ENCODE results near the gene KRTAP4-7.
"Not testable (repeated sequence)": the region's sequence is repeated elsewhere in the genome, so short reads cannot be mapped to it uniquely, and the experiment has no call there.

Gene KRTAP4-7

GRCh38 chr17:41084100-41084856 lies at the start of gene KRTAP4-7:
TSS of gene KRTAP4-7 (plus strand) at chr17:41084150. CDS start at chr17:41084207, 57 bp downstream.
- DNase-seq (ENCODE audit: low read depth in 2 of 2): not testable (repeated sequence)

- not testable (repeated sequence) for DNase-seq (ENCODE audit: low read depth in 2 of 2)
These were observed 49.5 kb upstream of the KRTAP4-7 start, which contains the start of gene KRTAP1-3 for GRCh38 chr17:41034346-41034935. TSS of gene KRTAP1-3 (minus strand) at chr17:41034874. CDS start at chr17:41034821, 53 bp downstream.

- no peak for DNase-seq (ENCODE audit: low read depth in 2 of 2)
These were observed 46.0 kb upstream of the KRTAP4-7 start for GRCh38 chr17:41037853-41038350.

- DNase-seq (ENCODE audit: low read depth in 2 of 2): not testable (repeated sequence)
These were observed 43.0 kb upstream of the KRTAP4-7 start, which contains the start of gene KRTAP1-1 for GRCh38 chr17:41040783-41041571. TSS of gene KRTAP1-1 (minus strand) at chr17:41041450. CDS start at chr17:41041397, 53 bp downstream.

- DNase-seq (ENCODE audit: low read depth in 2 of 2): no peak
These were observed 41.0 kb upstream of the KRTAP4-7 start for GRCh38 chr17:41042953-41043352.

- not testable (repeated sequence) for DNase-seq (ENCODE audit: low read depth in 2 of 2)
These were observed 37.0 kb upstream of the KRTAP4-7 start, which contains the start of gene KRTAP2-1 for GRCh38 chr17:41046735-41047465. TSS of gene KRTAP2-1 (minus strand) at chr17:41047316. CDS start at chr17:41047267, 49 bp downstream.

DNA sequence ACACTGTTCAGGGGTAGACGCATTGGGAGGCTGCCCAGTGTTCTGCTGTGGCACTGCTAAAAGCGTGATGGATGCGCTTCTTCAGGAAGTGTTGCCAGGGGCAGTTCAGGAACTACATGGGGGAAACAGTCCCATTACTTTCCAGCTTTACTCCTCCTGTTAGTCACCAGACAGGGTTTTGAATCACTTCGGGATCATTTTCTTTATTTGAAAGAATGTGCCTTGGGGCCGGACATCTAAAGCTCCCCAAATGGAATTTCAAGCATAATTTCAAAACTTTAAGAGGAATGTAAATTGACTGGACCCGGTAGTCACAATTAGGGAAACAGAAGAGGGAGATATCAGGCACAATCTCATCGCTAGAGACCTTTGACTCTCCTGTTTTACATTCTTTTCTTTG lies 35.5 kb upstream of the KRTAP4-7 start:
- DNase-seq (ENCODE audit: low read depth in 2 of 2): no peak

DNA sequence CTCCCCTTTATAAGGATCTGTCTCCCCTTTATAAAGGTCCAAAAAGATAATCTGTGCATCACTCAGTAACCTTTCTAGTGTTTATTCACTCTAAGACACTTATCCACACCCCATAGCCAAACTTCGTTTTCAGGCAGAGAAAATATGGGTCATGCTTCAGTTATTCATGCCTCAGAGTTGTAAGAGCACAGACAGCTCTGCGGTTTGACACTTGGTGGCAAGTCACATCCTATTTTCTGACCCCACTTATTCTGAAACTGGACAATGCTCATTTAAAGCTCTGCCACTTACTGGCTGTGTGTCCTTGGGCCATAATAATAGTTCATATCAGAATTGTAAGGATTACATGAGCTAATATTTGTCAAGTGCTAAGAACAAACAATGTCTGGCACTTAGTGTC lies 34.8 kb upstream of the KRTAP4-7 start:
- no peak for DNase-seq (ENCODE audit: low read depth in 2 of 2)

DNA sequence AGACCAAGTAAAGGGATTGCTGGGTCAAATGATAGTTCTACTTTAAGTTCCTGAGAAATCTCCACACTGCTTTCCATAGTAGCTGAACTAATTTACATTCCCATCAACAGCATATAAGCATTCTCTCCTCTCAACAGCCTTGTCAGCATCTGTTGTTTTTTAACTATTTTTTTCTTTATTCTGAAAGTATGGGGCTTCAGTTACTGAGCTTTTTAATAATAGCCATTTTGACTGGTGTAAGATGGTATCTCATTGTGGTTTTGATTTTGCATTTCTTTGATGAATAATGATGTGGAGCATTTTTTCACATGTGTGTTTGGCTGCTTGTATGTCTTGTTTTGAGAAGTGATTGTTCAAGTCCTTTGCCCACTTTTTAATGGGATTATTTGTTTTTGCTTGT lies 31.4 kb upstream of the KRTAP4-7 start:
- no peak for DNase-seq (ENCODE audit: low read depth in 2 of 2)

DNA sequence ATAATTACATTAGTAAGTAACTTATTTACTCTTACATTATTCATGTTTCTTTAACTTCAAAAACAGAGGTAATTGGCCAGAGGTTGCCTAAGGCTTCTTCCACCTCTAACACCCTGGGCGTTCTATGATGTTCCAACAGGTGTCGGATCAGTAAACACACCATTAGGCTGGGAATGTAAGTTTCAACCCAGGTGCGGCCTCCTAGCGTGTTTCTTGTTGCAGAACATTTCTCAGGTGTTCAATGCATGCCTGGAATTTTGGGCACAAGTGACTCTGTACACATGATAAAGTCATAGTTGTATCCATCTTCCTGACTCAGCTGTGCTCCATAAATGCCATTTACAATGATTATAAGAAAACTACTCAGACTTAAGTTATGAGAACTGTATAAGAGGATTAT lies 29.9 kb upstream of the KRTAP4-7 start:
- DNase-seq (ENCODE audit: low read depth in 2 of 2): no peak

- not testable (repeated sequence) for DNase-seq (ENCODE audit: low read depth in 2 of 2)
These were observed 29.4 kb upstream of the KRTAP4-7 start for GRCh38 chr17:41054556-41054955.

DNA sequence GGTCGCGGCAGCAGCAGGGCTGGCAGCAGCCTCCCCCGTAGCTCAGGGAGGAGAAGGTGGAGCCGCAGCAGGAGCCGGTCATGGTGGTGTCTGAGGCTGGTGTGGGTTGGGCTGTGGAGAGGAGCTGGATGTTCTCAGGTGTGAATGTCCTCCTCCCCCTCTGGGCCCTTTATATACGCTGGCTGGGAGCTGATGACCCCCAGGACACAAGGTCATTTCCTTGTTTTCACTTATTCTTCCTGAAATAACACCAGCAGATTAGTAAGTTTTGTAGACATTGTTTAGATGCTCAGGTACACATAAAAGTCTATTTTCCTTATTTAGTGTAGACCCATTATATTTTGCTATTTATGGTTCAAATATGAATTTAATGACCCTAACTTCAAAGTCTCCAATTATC lies 28.8 kb upstream of the KRTAP4-7 start, which contains the start of gene KRTAP2-2:
TSS of gene KRTAP2-2 (minus strand) at position 101 of the 400 bp plus-strand sequence. CDS start at position 82, 19 bp downstream.
- not testable (repeated sequence) for DNase-seq (ENCODE audit: low read depth in 2 of 2)

DNA sequence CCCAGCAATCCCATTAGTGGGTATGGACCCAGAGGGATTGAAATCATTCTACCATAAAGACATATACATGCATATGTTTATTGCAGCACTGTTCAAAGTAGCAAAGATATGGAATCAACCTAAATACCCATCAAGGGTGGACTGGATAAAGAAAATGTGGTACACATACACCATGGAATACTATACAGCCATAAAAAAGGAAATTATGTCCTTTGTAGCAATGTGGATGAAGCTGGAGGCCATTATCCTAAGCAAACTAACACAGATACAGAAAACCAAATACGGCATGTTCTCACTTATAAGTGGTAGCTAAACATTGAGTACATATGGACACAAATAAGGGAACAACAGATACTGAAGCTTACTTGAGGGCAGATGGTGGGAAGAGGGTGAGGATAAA lies 26.4 kb upstream of the KRTAP4-7 start:
- DNase-seq (ENCODE audit: low read depth in 2 of 2): no peak

DNA sequence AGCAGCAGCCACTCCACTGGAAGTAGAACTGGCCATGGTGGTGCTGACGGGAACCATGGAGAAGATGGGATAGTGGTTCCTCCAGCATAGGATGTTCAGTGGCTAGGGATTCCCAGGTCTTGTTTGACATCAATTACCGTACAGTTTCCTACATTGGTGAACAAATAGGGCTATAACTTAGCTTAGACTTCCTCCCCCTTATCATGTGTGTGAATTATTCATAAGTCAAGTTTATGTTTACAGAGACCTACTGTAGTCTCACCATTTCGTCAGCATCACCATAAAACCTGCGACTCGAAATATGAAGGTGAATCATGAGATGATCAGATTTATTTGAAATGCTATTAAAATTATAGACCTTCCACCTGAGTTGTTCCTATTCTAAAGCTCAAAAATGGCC lies 25.2 kb upstream of the KRTAP4-7 start:
- no peak for DNase-seq (ENCODE audit: low read depth in 2 of 2)

- DNase-seq (ENCODE audit: low read depth in 2 of 2): not testable (repeated sequence)
These were observed 24.5 kb upstream of the KRTAP4-7 start for GRCh38 chr17:41059276-41060051.

- DNase-seq (ENCODE audit: low read depth in 2 of 2): no peak
These were observed 23.8 kb upstream of the KRTAP4-7 start, which contains the start of gene KRTAP2-3 for GRCh38 chr17:41060052-41060604. TSS of gene KRTAP2-3 (minus strand) at chr17:41060114. CDS start at chr17:41060050, 64 bp downstream.

- DNase-seq (ENCODE audit: low read depth in 2 of 2): no peak
These were observed 22.0 kb upstream of the KRTAP4-7 start for GRCh38 chr17:41061964-41062363.

DNA sequence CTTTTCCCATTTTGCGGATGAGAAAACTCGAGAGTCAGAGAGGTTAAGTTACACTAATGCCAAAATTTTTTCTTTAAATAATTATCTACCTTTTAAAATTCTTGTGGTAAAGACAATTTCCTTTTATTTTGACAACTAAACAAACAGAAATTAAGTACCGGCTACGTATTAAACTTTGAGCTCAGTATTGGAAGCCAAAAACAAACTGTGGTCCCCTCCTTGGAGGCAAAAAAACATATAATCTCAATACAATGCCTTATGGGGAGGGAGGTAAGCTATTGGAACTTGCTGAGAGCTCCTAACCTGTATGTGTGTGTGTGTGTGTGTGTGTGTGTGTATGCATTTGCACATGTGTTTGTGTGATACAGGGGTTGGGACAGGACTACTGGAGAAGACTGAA lies 20.5 kb upstream of the KRTAP4-7 start:
- DNase-seq (ENCODE audit: low read depth in 2 of 2): no peak

DNA sequence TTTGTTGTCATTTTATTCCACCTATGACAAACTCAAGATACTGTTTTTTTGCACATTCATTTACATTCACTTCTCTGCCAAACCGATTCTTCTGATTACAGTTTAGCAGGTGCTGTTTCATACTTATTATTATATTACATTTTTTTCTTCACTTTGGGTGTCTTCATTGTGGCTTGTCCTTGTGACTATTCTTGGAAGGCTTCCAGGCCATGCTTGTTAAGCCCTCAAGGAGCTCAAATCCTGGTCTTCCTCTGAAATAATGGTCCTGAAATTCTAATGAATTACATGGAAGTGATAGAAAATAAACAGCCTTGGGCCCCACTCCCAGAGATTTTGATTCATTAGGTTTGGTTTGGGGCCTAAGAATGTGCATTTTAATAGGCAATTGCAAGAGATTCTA lies 19.6 kb upstream of the KRTAP4-7 start:
- DNase-seq (ENCODE audit: low read depth in 2 of 2): no peak

Measured in stimulated activated CD4-positive, alpha-beta T cell treated with anti-CD3 and anti-CD28 coated beads, Interleukin-12 subunit alpha, Interleukin-12 subunit beta, amount 100 ng/mL, for 24 hours (primary cell).